Kidney capillary endothelial cell (primary cell): ENCODE measurements around the gene MYO18B.

Experiments
- DNase-seq: peaks from one replicate; pipeline ENCODE4 v3.0.0-alpha.2; 2018; ENCODE audit warnings: low spot score

The MYO18B gene

DNA sequence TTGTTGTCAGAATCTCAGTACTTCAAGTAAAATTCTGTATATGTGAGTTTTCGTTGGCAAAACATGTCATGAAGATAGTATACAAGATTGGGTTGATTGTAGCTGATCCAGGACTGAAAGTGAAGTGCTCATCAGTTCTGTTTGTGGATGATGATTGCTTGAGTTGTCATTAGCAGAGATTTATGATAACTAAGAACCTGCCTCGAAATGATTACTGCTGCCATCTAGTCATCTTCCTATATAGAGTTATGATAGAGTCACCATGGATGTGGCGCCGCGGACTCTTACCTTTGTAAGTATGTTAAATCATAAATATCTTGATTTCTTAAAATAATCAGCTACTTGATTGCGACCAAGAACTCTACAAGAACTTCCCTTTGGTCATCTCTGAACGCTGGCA, 27.9 kb upstream of the MYO18B start:
- no peak for DNase-seq

DNA sequence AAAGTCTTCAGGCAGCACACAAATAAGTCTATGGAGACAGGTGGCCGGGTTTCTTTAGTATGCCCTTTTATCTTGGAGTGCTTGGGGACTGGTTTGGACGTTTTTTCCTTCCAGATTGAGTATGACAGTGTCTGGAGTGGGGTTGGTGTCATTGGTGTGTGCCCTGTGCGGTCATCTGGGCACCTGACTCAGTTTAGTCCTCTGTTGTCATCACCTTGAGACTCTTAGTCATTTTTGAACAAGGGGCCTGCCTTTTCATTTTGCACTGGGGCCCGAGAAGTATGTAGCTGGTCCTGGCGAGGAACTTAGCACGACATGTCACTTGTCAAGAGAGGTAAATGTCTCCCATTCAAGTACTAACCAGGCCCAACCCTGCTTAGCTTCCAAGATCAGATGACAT, 27.2 kb upstream of the MYO18B start:
- no peak for DNase-seq

DNA sequence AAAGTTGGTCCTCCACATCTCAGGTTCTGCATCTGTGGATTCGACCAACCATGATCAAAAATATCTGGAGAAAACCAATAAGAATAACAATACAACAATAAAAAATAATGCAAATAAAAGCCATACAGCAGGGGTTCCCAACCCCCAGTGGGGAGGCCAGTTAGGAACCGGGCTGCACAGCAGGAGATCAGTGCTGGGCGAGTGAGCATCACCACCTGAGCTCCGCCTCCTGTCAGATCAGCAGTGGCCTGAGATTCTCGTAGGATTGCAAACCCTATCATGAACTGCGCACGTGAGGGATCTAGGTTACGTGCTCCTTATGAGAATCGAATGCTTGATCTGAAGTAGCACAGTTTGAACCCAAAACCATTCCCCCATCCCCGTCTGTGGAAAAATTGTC, 25.4 kb upstream of the MYO18B start:
- no peak for DNase-seq

- no peak for DNase-seq
These were observed 23.7 kb upstream of the MYO18B start for GRCh38 chr22:25718135-25718840.

DNA sequence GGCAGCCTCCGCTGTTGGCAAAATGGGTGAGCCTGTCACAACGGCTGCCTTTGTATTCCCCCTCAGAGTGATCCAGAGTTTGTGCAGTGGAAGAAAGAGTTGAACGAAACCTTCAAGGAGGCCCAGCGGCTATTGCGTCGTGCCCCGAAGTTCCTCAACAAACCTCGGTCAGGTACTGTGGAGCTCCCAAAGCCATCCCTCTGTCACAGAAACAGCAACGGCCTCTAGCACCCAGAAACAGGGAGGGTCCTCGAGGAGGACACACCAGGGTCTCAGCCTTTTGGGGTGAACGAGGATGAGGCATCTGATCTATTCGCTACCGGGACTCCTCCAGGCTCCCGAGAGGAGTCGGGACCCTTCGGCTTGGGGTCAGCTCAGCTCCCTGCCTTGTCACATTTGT, 19.8 kb upstream of the MYO18B start:
- DNase-seq = no peak

DNA sequence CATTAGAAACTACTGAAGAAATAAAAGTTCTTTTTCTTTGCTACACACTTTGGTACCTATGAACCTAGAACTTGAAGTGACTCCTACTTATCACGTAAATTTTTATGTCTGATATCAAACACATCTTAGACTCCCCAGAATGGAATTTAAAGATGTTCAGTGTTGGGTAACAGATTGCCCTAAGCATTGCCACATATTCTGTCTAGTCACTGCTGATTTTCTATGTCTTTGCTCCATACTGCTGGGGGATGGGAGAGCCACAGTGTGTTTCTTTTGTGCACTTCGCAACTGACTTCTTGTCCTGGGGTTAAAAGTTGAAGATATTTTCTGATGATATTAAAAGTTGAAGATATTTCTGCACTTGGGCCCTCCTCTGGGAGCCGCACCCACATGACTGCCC, 19.4 kb upstream of the MYO18B start:
- no peak for DNase-seq

DNA sequence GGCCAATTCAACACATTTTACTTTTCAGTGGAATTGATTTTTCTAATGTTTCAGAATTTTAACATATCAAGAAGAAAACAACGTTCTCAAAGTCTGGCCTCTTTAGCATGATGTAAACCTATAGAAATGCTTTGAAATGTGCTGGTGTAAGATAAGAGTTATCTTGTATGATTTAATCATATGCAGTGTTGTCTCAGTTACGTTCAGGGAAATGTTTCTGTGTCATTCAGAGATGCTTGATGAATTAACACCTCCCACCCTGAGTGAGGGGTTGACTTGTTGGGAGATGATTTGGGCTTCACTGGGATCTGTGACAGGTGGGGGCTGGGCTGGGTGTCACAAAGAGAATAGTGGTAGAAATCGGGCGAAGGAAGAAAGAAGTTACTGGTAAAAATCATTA, 15.7 kb upstream of the MYO18B start:
- DNase-seq = no peak

- no peak for DNase-seq
These were observed 13.9 kb upstream of the MYO18B start for GRCh38 chr22:25728071-25728470.

DNA sequence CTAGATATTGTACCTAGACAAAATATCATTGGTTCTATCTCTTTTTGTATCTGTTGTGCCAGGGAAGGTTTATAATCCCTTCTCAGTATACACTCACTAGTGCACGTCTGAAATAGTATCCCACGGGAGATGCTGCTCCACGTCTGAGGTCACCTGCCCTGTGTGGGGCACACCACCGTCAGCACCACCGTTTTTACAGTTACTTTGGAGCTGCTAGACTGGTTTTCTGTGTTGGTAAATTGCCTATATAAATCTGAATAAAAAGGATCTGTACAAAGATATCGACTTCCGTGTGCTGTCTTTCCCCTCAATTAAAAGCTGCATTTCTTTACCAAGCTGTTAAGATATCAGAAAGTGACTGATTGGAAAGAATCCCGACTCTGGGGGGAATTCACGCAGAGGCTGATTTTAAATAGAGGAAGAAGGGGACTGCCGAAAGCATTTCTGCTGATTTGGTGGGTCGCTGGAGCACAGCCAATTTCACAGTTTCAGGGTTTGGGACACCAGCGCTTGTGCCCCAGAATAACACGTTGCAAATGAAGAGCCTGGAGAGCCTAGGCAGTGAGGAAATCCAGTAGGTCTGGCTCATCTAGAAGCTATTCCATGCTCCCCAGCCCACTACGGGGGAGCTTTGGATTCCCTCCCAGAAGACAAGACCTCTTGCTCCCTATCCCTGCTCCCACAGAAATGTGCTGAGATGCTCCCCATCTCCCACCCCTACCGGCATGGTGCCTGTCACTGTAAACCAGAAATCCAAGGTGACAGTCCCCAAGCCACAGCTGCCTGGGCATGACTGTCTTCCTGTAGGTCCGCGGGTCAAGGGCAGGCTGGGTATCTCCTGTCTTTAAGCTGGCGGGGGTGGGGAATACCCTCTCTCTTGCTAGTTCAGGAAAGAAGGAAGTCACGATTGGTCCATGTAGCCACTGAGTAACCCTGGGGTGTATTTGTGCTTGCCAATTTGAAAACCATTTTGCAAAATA, 12.7 kb upstream of the MYO18B start:
- no peak for DNase-seq

GRCh38 chr22:25735650-25736049, 6.3 kb upstream of the MYO18B start:
- DNase-seq = no peak

- DNase-seq = no peak
These were observed 5.5 kb upstream of the MYO18B start for GRCh38 chr22:25736378-25737011.

DNA sequence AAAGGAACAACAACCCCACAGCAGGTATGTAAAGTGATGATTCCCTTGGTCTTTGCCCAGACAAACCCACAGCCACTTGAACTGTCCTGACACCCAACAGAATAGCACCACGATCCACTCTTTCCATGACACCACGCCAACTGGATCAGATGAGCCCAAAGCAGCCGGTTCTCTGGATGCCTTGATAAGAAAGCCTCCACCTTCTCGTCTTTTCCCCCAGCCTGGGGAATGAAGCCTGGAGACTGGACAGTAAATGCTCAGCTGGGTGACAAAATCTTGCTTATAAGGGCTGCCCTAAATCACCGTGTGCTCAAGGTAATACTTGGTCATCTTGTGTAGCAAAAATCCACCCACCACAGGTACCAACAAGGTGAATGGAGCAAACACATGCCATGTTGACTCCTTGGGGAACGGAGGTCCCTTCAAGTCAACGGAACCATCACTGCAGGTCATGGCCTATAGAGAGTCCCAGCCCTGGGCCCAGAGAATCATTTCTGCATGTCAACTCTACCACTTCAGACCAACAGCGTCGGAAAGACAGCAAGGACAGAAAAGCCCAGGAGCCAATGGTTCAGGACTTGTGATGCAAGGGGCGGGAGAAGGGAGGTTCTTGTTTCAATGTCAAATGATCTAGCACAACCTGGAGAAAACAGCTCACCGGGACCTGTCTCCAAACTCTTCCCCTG, 2.2 kb upstream of the MYO18B start:
- no peak for DNase-seq

- no peak for DNase-seq
These were observed 1.1 kb downstream of the MYO18B start for GRCh38 chr22:25742918-25743708.

- no peak for DNase-seq
These were observed 2.7 kb downstream of the MYO18B start for GRCh38 chr22:25744694-25745093.

- no peak for DNase-seq
These were observed 3.5 kb downstream of the MYO18B start for GRCh38 chr22:25745341-25746011.

DNA sequence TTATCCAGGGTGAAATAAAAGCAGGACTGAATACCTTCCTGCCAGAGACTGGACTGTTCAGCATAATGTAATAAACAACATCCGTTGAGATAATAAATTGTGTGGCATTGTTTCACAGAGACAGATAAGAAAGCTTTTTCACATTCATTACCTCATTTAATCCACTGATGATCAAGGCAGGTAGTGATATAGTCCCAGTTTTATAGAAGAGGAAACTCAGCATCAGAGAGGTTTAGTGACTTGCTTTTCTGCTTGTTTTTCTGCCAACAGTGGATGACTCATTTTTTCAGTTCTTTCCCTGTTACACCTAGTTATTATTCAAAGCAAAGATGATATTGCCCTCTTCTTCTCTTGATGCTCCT, 4.0 kb downstream of the MYO18B start:
- DNase-seq = no peak

DNA sequence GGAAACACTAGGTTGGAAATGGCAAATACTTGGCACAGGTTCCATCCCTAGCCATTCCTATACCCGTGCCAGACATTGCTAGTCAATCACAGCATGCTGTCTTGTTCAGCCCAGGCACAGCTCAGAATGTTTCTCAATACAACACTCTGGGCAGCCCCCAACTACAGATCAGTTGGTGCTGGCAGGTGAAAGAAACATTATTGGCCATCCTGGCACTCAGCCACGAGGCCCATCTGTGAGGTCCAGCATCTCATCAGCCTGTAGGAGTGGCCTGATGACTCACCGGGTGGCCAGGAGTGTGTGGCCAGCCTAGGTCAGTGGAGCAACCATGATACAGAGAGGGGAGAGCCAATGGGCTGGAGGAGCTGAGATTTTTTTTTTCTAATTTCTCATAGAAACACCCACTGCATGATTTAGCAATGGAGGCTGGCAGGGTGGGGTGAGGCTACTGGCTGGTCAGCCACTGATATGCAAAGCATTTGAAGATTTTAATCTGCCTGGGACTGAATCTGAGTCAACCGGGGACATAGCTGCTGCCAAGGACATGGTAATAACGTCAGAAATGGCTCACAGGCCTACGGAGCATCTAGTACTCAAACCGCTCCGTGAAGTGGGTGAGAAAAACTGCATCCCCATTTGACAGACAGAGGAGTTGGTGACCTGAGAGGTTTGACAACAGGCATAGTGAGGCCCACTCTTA, 5.4 kb downstream of the MYO18B start:
- no peak for DNase-seq

DNA sequence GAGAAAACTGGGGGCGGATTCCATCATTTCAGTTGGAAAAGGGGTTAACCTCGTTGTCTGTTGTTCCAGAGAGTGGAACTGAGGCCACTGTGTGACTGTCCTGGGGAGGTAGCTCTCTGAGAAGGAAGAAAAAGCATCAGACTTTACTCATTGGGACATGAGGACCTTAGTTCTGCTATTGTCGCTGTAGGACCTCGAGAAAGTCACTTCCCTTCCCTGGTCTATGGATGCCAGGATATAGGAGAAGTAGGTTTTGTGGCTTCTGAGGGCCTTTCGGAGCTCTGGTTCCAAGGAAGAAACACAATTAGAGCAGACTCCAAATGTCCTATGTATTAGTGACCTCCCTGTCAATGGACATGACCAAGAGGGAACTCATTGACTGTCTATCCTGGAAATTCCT, 6.2 kb downstream of the MYO18B start:
- DNase-seq = no peak

DNA sequence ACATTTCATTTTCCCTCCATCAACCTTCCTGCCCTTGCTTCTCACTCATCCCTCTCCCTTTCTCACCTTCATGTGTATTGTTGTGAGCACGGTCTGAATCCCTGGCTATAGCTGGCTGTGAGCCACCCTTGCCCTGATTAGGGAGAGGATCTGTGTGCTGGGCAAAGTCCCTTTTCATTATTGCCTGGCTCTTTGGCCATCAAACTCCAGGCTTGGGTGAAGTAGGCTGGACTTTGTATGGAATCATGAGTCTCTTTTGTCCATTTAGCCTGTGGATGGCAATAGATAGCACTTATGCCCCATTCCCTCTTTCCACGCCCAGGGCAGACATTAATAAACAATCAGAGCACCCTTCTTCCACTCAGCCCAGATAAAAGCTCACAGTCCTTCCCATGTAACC, 6.7 kb downstream of the MYO18B start:
- DNase-seq = no peak

- no peak for DNase-seq
These were observed 7.6 kb downstream of the MYO18B start for GRCh38 chr22:25749420-25750169.
